ENCODE results near the gene CDH18. TPM values are rescaled to one million over a fixed set of nuclear protein-coding genes. Genes with fewer than 3 reads are reported as not detected.

The CDH18 gene
- total and polyA plus RNA-seq, 2 of the 13 experiments (the other 11 are each of a cell fraction or from before 2014, with no cell fraction given) = not detected

DNA sequence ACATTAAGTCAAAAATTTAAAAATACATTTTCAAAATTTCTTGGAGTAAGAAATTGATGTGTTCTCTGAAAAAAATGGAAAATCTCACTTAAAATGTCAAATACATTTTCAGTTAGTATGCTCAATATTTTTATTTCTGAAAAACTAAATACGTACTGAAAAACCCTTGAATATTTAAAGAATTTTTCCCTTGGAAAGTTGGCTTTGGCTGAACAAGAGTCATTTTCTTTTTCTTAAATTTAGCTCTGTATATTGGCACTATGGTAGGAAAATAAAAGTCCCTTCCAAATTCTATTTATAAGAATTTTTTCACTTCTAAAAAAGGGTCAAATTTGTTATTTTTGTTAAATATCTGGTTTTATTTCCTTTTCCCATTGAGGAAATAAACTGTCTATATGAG lies 29.0 kb upstream of the CDH18 start:
- H3K79me2 ChIP-seq (ENCODE audit: insufficient read depth, low read length) = no peaks in the 10 kb centered on the region
- no peak overlapping the region for H3K9ac ChIP-seq (ENCODE audit: insufficient read depth, low read depth, low read length)
- H3K4me2 ChIP-seq (ENCODE audit: low read depth, low read length) = no peak overlapping the region
- no peak for DNase-seq (ENCODE audit: low spot score)
- H4K20me1 ChIP-seq (ENCODE audit: insufficient read depth, low read length) = no peaks in the 10 kb centered on the region
- ATAC-seq = no peak
- CTCF ChIA-PET (ENCODE audit: low intra/inter-chr PET ratio, low total read pairs) = no interaction called here
- H2AFZ ChIP-seq (ENCODE audit: low read length) = no peak overlapping the region
- POLR2A ChIA-PET = no interaction called here
- WGBS (ENCODE audit: low lambda C conversion rate) = 3% methylated on average over 1 of the region's 1 CpG
- no peak for FAIRE-seq
- H3K36me3 ChIP-seq (replicated peaks in 1 of 2; ENCODE audit: control insufficient read depth in 1 of 2, insufficient read depth in 2 of 2, low read length in 2 of 2) = no peaks in the 10 kb centered on the region
- no peaks in the 10 kb centered on the region for H3K27me3 ChIP-seq (ENCODE audit: control insufficient read depth in 1 of 2, insufficient read depth in 2 of 2, low read length in 2 of 2)
- H3K4me1 ChIP-seq (ENCODE audit: insufficient read depth, low read length) = no peaks in the 10 kb centered on the region
- H3K9me3 ChIP-seq (ENCODE audit: low read length) = peaks cover 44% of the 10 kb centered on the region
- in situ Hi-C loops (cut with HindIII; ENCODE audit: extremely low pct_ligation_motif_present, low pct_unique_long_range_greater_than_20kb) = no loop called here
- H3K27ac ChIP-seq (ENCODE audit: extremely low read length, insufficient read depth, low read length) = no peak overlapping the region
- no peak overlapping the region for H3K4me3 ChIP-seq (replicated peaks in 1 of 3; ENCODE audit: insufficient read depth in 1 of 3, low read depth in 2 of 3, low read length in 3 of 3)
- intact Hi-C loops (cut with micrococcal nuclease; ENCODE audit: unreplicated experiment) = no loop called here
- no TSS peak for BruUV-seq (replicated peaks)
- TF ChIP-seq, protein P1, sequence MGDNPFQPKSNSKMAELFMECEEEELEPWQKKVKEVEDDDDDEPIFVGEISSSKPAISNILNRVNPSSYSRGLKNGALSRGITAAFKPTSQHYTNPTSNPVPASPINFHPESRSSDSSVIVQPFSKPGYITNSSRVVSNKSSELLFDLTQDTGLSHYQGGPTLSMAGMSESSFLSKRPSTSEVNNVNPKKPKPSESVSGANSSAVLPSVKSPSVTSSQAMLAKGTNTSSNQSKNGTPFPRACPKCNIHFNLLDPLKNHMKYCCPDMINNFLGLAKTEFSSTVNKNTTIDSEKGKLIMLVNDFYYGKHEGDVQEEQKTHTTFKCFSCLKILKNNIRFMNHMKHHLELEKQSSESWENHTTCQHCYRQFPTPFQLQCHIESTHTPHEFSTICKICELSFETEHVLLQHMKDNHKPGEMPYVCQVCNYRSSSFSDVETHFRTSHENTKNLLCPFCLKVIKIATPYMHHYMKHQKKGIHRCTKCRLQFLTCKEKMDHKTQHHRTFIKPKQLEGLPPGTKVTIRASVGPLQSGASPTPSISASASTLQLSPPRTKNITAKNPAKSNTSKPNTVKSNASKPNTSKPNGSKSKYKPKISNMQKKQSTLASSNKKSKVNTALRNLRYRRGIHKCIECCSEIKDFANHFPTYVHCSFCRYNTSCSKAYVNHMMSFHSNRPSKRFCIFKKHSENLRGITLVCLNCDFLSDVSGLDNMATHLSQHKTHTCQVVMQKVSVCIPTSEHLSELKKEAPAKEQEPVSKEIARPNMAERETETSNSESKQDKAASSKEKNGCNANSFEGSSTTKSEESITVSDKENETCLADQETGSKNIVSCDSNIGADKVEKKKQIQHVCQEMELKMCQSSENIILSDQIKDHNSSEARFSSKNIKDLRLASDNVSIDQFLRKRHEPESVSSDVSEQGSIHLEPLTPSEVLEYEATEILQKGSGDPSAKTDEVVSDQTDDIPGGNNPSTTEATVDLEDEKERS (CRISPR knock-in tag; IDR thresholded peaks at IDR 0.05) = no peak
- TF ChIP-seq ZNF12 (CRISPR knock-in tag; IDR thresholded peaks at IDR 0.05) (no peak), ZNF792 (CRISPR knock-in tag; IDR thresholded peaks at IDR 0.05) (no peak), NCOA1 (CRISPR knock-in tag; IDR thresholded peaks at IDR 0.05) (no peak)

DNA sequence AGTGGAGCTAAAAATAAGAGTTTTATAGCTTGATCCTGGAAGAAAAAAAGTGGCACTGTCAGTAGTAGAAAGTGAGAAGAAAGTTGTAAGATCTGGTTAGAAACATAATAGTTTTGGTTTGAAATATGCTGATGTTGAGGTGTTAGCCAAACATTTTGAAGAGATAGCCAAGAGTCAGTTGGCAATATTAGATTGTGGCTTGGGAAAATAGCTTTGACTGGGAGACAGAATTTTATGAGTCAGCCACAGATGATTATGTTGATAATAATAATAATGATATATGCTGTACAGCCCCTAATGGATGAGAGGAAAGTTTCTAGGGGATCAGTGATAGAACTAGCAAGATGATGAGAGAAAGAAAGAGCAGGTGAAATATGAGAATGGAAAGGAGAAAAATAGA lies 12.4 kb upstream of the CDH18 start:
- no peak for ATAC-seq
- no peak for FAIRE-seq
- Histone ChIP-seq H3K27ac (ENCODE audit: extremely low read length, insufficient read depth, low read length) (no peak overlapping the region), H3K4me1 (ENCODE audit: insufficient read depth, low read length) (no peaks in the 10 kb centered on the region), H4K20me1 (ENCODE audit: insufficient read depth, low read length) (no peaks in the 10 kb centered on the region), H2AFZ (ENCODE audit: low read length) (no peak overlapping the region), H3K79me2 (ENCODE audit: insufficient read depth, low read length) (no peaks in the 10 kb centered on the region), H3K4me3 (replicated peaks in 1 of 3; ENCODE audit: insufficient read depth in 1 of 3, low read depth in 2 of 3, low read length in 3 of 3) (no peak overlapping the region), H3K36me3 (replicated peaks in 1 of 2; ENCODE audit: control insufficient read depth in 1 of 2, insufficient read depth in 2 of 2, low read length in 2 of 2) (no peaks in the 10 kb centered on the region), H3K4me2 (ENCODE audit: low read depth, low read length) (no peak overlapping the region), H3K9ac (ENCODE audit: insufficient read depth, low read depth, low read length) (no peak overlapping the region), H3K9me3 (ENCODE audit: low read length) (no peaks in the 10 kb centered on the region), H3K27me3 (ENCODE audit: control insufficient read depth in 1 of 2, insufficient read depth in 2 of 2, low read length in 2 of 2) (no peaks in the 10 kb centered on the region)
- TF ChIP-seq, protein P2, sequence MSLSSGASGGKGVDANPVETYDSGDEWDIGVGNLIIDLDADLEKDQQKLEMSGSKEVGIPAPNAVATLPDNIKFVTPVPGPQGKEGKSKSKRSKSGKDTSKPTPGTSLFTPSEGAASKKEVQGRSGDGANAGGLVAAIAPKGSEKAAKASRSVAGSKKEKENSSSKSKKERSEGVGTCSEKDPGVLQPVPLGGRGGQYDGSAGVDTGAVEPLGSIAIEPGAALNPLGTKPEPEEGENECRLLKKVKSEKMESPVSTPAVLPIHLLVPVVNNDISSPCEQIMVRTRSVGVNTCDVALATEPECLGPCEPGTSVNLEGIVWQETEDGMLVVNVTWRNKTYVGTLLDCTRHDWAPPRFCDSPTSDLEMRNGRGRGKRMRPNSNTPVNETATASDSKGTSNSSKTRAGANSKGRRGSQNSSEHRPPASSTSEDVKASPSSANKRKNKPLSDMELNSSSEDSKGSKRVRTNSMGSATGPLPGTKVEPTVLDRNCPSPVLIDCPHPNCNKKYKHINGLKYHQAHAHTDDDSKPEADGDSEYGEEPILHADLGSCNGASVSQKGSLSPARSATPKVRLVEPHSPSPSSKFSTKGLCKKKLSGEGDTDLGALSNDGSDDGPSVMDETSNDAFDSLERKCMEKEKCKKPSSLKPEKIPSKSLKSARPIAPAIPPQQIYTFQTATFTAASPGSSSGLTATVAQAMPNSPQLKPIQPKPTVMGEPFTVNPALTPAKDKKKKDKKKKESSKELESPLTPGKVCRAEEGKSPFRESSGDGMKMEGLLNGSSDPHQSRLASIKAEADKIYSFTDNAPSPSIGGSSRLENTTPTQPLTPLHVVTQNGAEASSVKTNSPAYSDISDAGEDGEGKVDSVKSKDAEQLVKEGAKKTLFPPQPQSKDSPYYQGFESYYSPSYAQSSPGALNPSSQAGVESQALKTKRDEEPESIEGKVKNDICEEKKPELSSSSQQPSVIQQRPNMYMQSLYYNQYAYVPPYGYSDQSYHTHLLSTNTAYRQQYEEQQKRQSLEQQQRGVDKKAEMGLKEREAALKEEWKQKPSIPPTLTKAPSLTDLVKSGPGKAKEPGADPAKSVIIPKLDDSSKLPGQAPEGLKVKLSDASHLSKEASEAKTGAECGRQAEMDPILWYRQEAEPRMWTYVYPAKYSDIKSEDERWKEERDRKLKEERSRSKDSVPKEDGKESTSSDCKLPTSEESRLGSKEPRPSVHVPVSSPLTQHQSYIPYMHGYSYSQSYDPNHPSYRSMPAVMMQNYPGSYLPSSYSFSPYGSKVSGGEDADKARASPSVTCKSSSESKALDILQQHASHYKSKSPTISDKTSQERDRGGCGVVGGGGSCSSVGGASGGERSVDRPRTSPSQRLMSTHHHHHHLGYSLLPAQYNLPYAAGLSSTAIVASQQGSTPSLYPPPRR (CRISPR knock-in tag; IDR thresholded peaks at IDR 0.05; ENCODE audit: borderline replicate concordance) = no peak
- TF ChIP-seq KDM1A (CRISPR knock-in tag; IDR thresholded peaks at IDR 0.05) (no peak), ZSCAN30 (CRISPR knock-in tag; IDR thresholded peaks at IDR 0.05) (no peak), SMARCE1 (IDR thresholded peaks at IDR 0.05; ENCODE audit: borderline replicate concordance) (no peak)
- in situ Hi-C loops (cut with HindIII; ENCODE audit: extremely low pct_ligation_motif_present, low pct_unique_long_range_greater_than_20kb) (no loop called here), intact Hi-C loops (cut with micrococcal nuclease; ENCODE audit: unreplicated experiment) (no loop called here)
- no TSS peak for BruUV-seq (replicated peaks)
- ChIA-PET CTCF (ENCODE audit: low intra/inter-chr PET ratio, low total read pairs) (no interaction called here), POLR2A (no interaction called here)
- DNase-seq (ENCODE audit: low spot score) = no peak
